GM18526 (cell line): Measurements from ENCODE around the gene LIME1.
A peak's percentile ranks its signal among the peaks of the same experiment; 100 is the strongest.

Experiments used
- POLR2A ChIP-seq: IDR thresholded peaks from 3 replicates; pipeline ENCODE4 v1.6.1; 2011; ENCODE audit not compliant: insufficient read length; ENCODE audit errors: extremely low read depth

The LIME1 gene

GRCh38 chr20:63711085-63711645 lies 25.3 kb upstream of the LIME1 start:
- TF ChIP-seq POLR2A = no peak

GRCh38 chr20:63712191-63712590 lies 24.3 kb upstream of the LIME1 start:
- TF ChIP-seq POLR2A = no peak

- no peak for TF ChIP-seq POLR2A
Observed at GRCh38 chr20:63714858-63715257, 21.6 kb upstream of the LIME1 start.

- TF ChIP-seq POLR2A = no peak
Observed at GRCh38 chr20:63718996-63719395, 17.5 kb upstream of the LIME1 start.

- no peak for TF ChIP-seq POLR2A
Observed at GRCh38 chr20:63731410-63731809, 5.1 kb upstream of the LIME1 start.

GRCh38 chr20:63732118-63733095 lies 4.1 kb upstream of the LIME1 start:
- TF ChIP-seq POLR2A = no peak

GRCh38 chr20:63733117-63733516 lies 3.3 kb upstream of the LIME1 start:
- no peak for TF ChIP-seq POLR2A

- TF ChIP-seq POLR2A = no peak
Observed at GRCh38 chr20:63733579-63734081, 2.8 kb upstream of the LIME1 start.

GRCh38 chr20:63734111-63734945 lies 2.1 kb upstream of the LIME1 start:
- no peak for TF ChIP-seq POLR2A

- TF ChIP-seq POLR2A = no peak
Observed at GRCh38 chr20:63734946-63735858, 1.3 kb upstream of the LIME1 start.

GRCh38 chr20:63736893-63737694 lies 630 bp downstream of the LIME1 start:
- TF ChIP-seq POLR2A = no peak

- TF ChIP-seq POLR2A = no peak
Observed at GRCh38 chr20:63737695-63737944, 1.2 kb downstream of the LIME1 start.

- TF ChIP-seq POLR2A = peak; percentile 48
Observed at GRCh38 chr20:63737945-63738686, 1.7 kb downstream of the LIME1 start.
